SU-DHL-6 (cell line): ENCODE data around the gene RPP14.

ENCODE experiments used
- EZH2phosphoT487 ChIP-seq: fragments of 200-600 bp; sonication (generic), shearing (Covaris generic); conservative IDR thresholded peaks from 2 replicates; pipeline ENCODE4 v1.6.1; 2018; ENCODE audit warnings: mild to moderate bottlenecking, antibody characterized with exemption, low read length, moderate library complexity, mixed read lengths
- TF ChIP-seq, protein P1 (sequence below): fragments of 200-600 bp; sonication (generic); IDR thresholded peaks from one replicate; pipeline ENCODE4 v1.5.1; 2017; ENCODE audit warnings: antibody characterized with exemption, mild to moderate bottlenecking, low read length, moderate library complexity; ENCODE audit not compliant: insufficient read depth, poor library complexity, severe bottlenecking

DNA sequence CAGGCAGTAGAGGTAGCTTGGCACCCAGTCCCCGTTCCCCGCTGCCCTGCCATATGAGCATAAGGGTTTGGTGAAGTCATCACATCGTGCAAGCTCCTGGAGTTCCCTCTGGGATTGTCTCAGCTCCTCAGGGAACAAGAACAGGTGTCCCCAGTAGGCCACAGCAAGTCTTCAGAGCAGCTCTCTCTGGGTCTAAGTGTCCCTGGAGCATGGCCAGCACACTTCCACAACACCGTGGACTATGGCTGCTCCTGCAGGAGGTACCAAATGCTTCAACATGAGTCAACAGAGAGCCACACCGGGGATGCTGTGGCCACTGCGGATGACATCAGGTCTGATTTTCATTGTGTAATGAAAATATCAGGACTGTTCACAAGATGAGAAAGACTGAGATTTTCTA is 45.3 kb upstream of the RPP14 start:
- TF ChIP-seq, protein P1, sequence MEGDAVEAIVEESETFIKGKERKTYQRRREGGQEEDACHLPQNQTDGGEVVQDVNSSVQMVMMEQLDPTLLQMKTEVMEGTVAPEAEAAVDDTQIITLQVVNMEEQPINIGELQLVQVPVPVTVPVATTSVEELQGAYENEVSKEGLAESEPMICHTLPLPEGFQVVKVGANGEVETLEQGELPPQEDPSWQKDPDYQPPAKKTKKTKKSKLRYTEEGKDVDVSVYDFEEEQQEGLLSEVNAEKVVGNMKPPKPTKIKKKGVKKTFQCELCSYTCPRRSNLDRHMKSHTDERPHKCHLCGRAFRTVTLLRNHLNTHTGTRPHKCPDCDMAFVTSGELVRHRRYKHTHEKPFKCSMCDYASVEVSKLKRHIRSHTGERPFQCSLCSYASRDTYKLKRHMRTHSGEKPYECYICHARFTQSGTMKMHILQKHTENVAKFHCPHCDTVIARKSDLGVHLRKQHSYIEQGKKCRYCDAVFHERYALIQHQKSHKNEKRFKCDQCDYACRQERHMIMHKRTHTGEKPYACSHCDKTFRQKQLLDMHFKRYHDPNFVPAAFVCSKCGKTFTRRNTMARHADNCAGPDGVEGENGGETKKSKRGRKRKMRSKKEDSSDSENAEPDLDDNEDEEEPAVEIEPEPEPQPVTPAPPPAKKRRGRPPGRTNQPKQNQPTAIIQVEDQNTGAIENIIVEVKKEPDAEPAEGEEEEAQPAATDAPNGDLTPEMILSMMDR: no peak
- no peak for TF ChIP-seq EZH2phosphoT487
